MCF 10A (cell line): ENCODE data around the gene ADAM30. TPM values are rescaled to one million over a fixed set of nuclear protein-coding genes. Genes with fewer than 3 reads are reported as not detected.

Source experiments
- BruUV-seq: library from RNA; stranded (reverse); fragments of 400-500 nt; replicated peaks from 2 replicates; lab custom pipeline; 2021; lab: Mats Ljungman, UMichigan
- CTCF ChIA-PET: fragments of 300-600 bp; sonication (Branson Sonifier 250); formaldehyde crosslinking; extraction: SDS; loops from one replicate; lab custom pipeline; 2021; ENCODE audit warnings: antibody characterized with exemption, inconsistent platforms; lab: Yijun Ruan, JAX
- POLR2A ChIA-PET: fragments of 300-600, 350-650 bp; sonication (Branson Sonifier 250); formaldehyde crosslinking; extraction: SDS; loops from one replicate; lab custom pipeline; 2020; ENCODE audit warnings: antibody characterized with exemption, inconsistent platforms; lab: Yijun Ruan, JAX
- DNase-seq: peaks from one replicate; pipeline ENCODE4 v3.0.0-alpha.2; 2018; ENCODE audit not compliant: unreplicated experiment
- H3K27ac Mint-ChIP-seq: one replicate; pipeline ENCODE4 v1.8.0; 2022; ENCODE audit warnings: mild to moderate bottlenecking, low read depth, mixed read lengths; ENCODE audit not compliant: unreplicated experiment
- H3K27me3 Mint-ChIP-seq: one replicate; pipeline ENCODE4 v1.8.0; 2022; ENCODE audit warnings: mixed read lengths; ENCODE audit not compliant: insufficient read depth, unreplicated experiment
- H3K36me3 Mint-ChIP-seq: one replicate; pipeline ENCODE4 v1.8.0; 2022; ENCODE audit warnings: mild to moderate bottlenecking, moderate library complexity, mixed read lengths; ENCODE audit not compliant: insufficient read depth, unreplicated experiment
- H3K4me1 Mint-ChIP-seq: one replicate; pipeline ENCODE4 v1.8.0; 2022; ENCODE audit warnings: mixed read lengths; ENCODE audit not compliant: insufficient read depth, unreplicated experiment
- H3K4me3 Mint-ChIP-seq: one replicate; pipeline ENCODE4 v1.8.0; 2022; ENCODE audit warnings: mild to moderate bottlenecking, moderate library complexity, mixed read lengths; ENCODE audit not compliant: unreplicated experiment
- H3K9me3 Mint-ChIP-seq: one replicate; pipeline ENCODE4 v1.8.0; 2022; ENCODE audit warnings: mixed read lengths; ENCODE audit not compliant: unreplicated experiment
- CTCF ChIP-seq: fragments of 200-600 bp; IDR thresholded peaks from one replicate; pipeline ENCODE4 v1.8.0; 2022; ENCODE audit warnings: antibody characterized with exemption, mild to moderate bottlenecking; ENCODE audit not compliant: unreplicated experiment
- intact Hi-C: fragments of 100-400 bp; cut with micrococcal nuclease; formaldehyde crosslinking; loops from 2 replicates; pipeline ENCODE4 v1.14.1; 2022
- total RNA-seq: library from RNA; stranded (reverse); gene quantifications from 2 replicates; pipeline ENCODE4 v1.2.3, GENCODE V29; 2022

ADAM30 gene
- total RNA-seq, 1 experiment from 2014 or later = not detected

- Mint-ChIP-seq H3K4me1 (no peaks in the 10 kb centered on the region), H3K9me3 (no peaks in the 10 kb centered on the region), H3K4me3 (no peak overlapping the region), H3K27ac (no peak overlapping the region), H3K36me3 (no peaks in the 10 kb centered on the region), H3K27me3 (peaks cover 7% of the 10 kb centered on the region)
- no peak for DNase-seq
- ChIA-PET POLR2A (no interaction called here), CTCF (interaction anchor here (0.7 to 1.0 kb wide), 2 partner anchors 49 to 80 kb away, joined by 3 to 7 read pairs; no protein-coding TSS in a partner anchor)
- no TSS peak for BruUV-seq
- intact Hi-C loops = loop anchor here (5.0 kb wide), 1 partner anchor 259 kb away; no protein-coding TSS in a partner anchor
- TF ChIP-seq CTCF = no peak
Measured at GRCh38 chr1:119888476-119888875, 7.8 kb downstream of the ADAM30 start.

- DNase-seq = no peak
- TF ChIP-seq CTCF = no peak
- ChIA-PET POLR2A (no interaction called here), CTCF (interaction anchor here (0.7 to 2.6 kb wide), 7 partner anchors 20 to 770 kb away, joined by 3 to 18 read pairs (median 8); no protein-coding TSS in a partner anchor)
- Mint-ChIP-seq H3K27me3 (peaks cover 7% of the 10 kb centered on the region), H3K27ac (no peak overlapping the region), H3K4me1 (no peaks in the 10 kb centered on the region), H3K9me3 (no peaks in the 10 kb centered on the region), H3K4me3 (no peak overlapping the region), H3K36me3 (no peaks in the 10 kb centered on the region)
- no TSS peak for BruUV-seq
- intact Hi-C loops = loop anchor here (5.0 kb wide), 1 partner anchor 260 kb away; no protein-coding TSS in a partner anchor
Measured at GRCh38 chr1:119887427-119887826, 8.9 kb downstream of the ADAM30 start.

GRCh38 chr1:119885903-119886783 is 10.2 kb downstream of the ADAM30 start:
- peak; percentile 88 for TF ChIP-seq CTCF
- ChIA-PET POLR2A (no interaction called here), CTCF (interaction anchor here (0.6 to 5.1 kb wide), 22 partner anchors 12 to 299 kb away, joined by 3 to 47 read pairs (median 4); no protein-coding TSS in a partner anchor)
- Mint-ChIP-seq H3K9me3 (no peaks in the 10 kb centered on the region), H3K36me3 (no peaks in the 10 kb centered on the region), H3K27me3 (peaks cover 9% of the 10 kb centered on the region), H3K27ac (no peak overlapping the region), H3K4me1 (no peaks in the 10 kb centered on the region), H3K4me3 (no peak overlapping the region)
- DNase-seq = peak; percentile 71
- intact Hi-C loops = loop anchor here (1.0 to 5.0 kb wide), 2 partner anchors 62 to 261 kb away; no protein-coding TSS in a partner anchor
- BruUV-seq = no TSS peak

GRCh38 chr1:119884711-119885110 is 11.6 kb downstream of the ADAM30 start:
- DNase-seq = no peak
- Mint-ChIP-seq H3K27ac (no peak overlapping the region), H3K27me3 (peaks cover 23% of the 10 kb centered on the region), H3K9me3 (no peaks in the 10 kb centered on the region), H3K4me3 (no peak overlapping the region), H3K36me3 (no peaks in the 10 kb centered on the region), H3K4me1 (no peaks in the 10 kb centered on the region)
- POLR2A ChIA-PET = no interaction called here
- TF ChIP-seq CTCF = no peak
- CTCF ChIA-PET = interaction anchor here (1.0 to 5.1 kb wide), 4 partner anchors 13 to 141 kb away, joined by 3 to 47 read pairs (median 14); no protein-coding TSS in a partner anchor
- intact Hi-C loops = loop anchor here (5.0 kb wide), 1 partner anchor 263 kb away; no protein-coding TSS in a partner anchor
- no TSS peak for BruUV-seq
